ENCODE measurements around the gene CCDC102A. TPM values are rescaled to one million over a fixed set of nuclear protein-coding genes. Genes with fewer than 3 reads are reported as not detected.

The CCDC102A gene
- total and polyA plus RNA-seq, 10 of the 15 experiments (the other 5 are each of a cell fraction or from before 2014, with no cell fraction given), result 0.03 to 5.9 (median 2.4) TPM

GRCh38 chr16:57501492-57501891, 34.9 kb downstream of the CCDC102A start:
- BruUV-seq (replicated peaks), result no TSS peak
- H3K4me3 ChIP-seq, result no peak overlapping the region
- WGBS (ENCODE audit: insufficient coverage, insufficient replicate concordance, low lambda C conversion rate, missing lambda C conversion rate), result 38% methylated on average over 6 of the region's 7 CpGs
- no peak overlapping the region for H3K4me2 ChIP-seq (ENCODE audit: control insufficient read depth, insufficient read depth)
- no peaks in the 10 kb centered on the region for H3K4me1 ChIP-seq (ENCODE audit: control insufficient read depth, insufficient read depth, low read length)
- H3K36me3 ChIP-seq (ENCODE audit: control insufficient read depth in 2 of 2, insufficient read depth in 2 of 2, low read length in 1 of 2), result no peaks in the 10 kb centered on the region
- no peaks in the 10 kb centered on the region for H3K79me2 ChIP-seq (ENCODE audit: control insufficient read depth, insufficient read depth, low read length)
- ChIA-PET CTCF (no interaction called here), RAD21 (ENCODE audit: unreplicated experiment) (no interaction called here), POLR2A (no interaction called here), SMC1A (ENCODE audit: uncharacterized antibody, unreplicated experiment) (interaction anchor here (1.5 kb wide), 1 partner anchor 19 kb away, joined by 6 read pairs; no protein-coding TSS in a partner anchor)
- no peak overlapping the region for H3K27ac ChIP-seq (ENCODE audit: control insufficient read depth, insufficient read depth)
- in situ Hi-C loops (cut with MboI), result no loop called here
- no peaks in the 10 kb centered on the region for H4K20me1 ChIP-seq (ENCODE audit: control insufficient read depth, insufficient read depth)
- no peak overlapping the region for H3K9ac ChIP-seq (ENCODE audit: control insufficient read depth, insufficient read depth, low read length)
- intact Hi-C loops (cut with micrococcal nuclease; ENCODE audit: unreplicated experiment), result no loop called here
- H3K9me3 ChIP-seq (replicated peaks; ENCODE audit: control insufficient read depth, insufficient read depth, low read length), result no peaks in the 10 kb centered on the region
- no peaks in the 10 kb centered on the region; a peak in 1 of 4 replicates for H3K27me3 ChIP-seq (replicated peaks in 1 of 2; ENCODE audit: control insufficient read depth in 2 of 2, insufficient read depth in 2 of 2, low read length in 1 of 2)
- no peak overlapping the region for H2AFZ ChIP-seq (ENCODE audit: control insufficient read depth, low read depth, low read length)
- DNase-seq (ENCODE audit: low read depth, low spot score) (no peak), FAIRE-seq (no peak), ATAC-seq (no peak)
- TF ChIP-seq ELK1 (IDR thresholded peaks at IDR 0.05; ENCODE audit: low read depth, low read length) (no peak), NRF1 (conservative IDR thresholded peaks at IDR 0.05; ENCODE audit: low read depth, low read length) (no peak), SMARCA5 (IDR thresholded peaks at IDR 0.05) (no peak), USF1 (IDR thresholded peaks at IDR 0.05; ENCODE audit: borderline replicate concordance, extremely low read length, insufficient read depth, low read depth, low read length) (no peak)

Measured in GM12878 (cell line).